HPDE6-E6E7 (cell line): ENCODE data around the gene EID3.
A peak's percentile ranks its signal among the peaks of the same experiment; 100 is the strongest.
"Not testable (repeated sequence)": the region's sequence is repeated elsewhere in the genome, so short reads cannot be mapped to it uniquely, and the experiment has no call there.

Experiments used
- DNase-seq: peaks from one replicate; pipeline ENCODE4 v3.0.0; 2011; ENCODE audit warnings: missing footprints; ENCODE audit errors: extremely low spot score

EID3 gene

DNA sequence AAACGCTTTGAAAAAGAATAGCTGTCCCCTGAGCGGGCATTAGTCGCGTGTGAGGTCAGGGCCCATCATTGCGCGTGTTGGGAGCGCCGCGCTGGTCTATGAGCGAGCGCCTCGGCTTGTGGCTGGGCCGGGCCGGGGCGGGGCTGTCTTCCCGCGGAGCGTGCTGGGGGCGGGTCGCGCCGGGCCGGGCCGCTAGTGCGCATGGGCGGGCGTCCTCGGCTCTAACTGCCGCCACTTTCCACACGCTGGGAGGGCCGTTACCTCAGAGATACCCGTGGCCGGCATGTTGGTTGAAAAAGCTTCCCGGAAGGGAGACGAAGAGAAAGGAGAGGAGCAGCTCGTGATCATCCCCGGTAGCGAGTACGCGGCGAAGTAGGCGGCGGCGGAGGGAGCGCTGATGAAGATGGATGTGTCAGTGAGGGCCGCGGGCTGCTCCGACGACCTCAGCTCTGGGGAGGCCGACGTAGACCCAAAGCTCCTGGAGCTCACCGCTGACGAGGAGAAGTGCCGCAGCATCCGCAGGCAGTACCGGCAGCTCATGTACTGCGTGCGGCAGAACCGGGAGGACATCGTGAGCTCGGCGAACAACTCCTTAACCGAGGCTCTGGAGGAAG is at the start of gene EID3:
Gene EID3 (plus strand): TSS at position 202 of the 614 bp plus-strand sequence. CDS start 196 bp downstream, at position 398.
- DNase-seq: no peak

DNA sequence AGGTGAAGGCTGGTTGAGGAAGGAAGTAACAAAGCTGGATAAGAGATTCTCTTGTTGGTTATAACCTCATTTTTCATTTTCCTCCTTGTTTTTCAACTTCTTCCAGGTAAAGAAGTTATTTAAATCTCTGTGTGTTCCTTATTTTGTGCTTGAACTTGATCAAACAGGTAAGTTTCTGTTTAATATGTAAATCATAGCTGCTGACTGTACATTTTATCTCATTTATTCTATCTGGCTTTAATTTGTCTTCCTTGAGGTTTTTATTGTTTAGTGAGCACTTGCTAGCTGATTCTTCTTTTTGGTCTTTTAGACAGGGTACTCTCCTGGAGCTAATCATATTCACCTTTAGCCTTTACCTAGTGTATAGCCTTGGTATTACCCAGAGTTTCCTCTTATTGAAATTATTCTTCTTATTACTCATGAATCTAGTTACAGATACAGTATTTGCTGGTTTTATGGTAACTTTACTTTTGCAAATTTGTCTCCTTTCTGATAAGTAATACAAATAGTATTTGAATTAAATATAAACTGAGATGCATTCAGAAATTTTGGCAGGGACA is 45.5 kb upstream of the EID3 start:
- no peak for DNase-seq

DNA sequence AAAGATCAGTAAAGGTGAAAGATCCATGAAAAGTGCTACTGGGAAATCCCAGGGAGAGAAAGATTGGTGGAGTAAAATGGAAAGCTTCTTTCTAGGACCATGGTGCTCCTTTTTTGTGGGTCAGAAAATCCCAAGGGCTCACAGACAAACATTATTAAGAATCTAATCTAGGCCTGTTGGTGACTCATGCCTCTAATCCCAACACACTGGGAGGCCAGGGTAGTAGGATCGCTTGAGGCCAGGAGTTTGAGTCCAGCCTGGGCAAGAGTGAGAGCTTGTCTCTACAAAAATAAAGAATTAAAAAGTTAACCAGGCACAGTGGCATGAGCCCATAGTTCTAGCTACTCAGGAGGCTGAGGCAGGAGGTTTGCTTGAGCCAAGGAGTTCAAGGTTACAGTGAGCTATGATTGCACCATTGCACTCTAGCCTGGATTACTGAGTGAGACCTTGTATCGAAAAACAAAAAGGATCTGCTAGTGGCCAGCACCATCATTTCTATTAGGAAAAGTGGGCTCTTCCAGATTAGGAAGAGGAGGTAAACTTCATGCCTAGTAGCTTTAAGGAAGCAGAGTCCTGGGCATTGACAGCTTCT is 45.0 kb upstream of the EID3 start:
- DNase-seq: no peak

DNA sequence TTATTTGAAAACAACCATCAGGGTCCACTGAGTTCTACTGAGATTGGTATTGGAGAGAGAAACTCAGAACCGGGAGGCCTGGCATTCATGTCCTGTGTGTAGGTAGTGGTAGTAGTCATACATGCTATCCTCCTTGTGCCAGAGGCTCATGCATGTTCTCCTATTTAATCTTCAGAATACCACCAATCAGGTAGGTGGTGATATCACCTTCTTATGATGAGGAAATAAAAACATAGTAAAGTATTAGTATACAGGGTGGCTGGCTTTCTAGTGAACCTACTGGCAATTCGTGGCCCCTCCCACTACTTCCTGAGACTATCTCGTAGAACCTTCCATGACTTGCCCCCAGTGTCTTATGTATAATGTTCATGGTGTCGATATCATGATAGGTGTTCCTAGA is 40.5 kb upstream of the EID3 start:
- no peak for DNase-seq

- peak; percentile 53 for DNase-seq
These were observed 39.8 kb upstream of the EID3 start for GRCh38 chr12:104263580-104264358.

GRCh38 chr12:104265436-104265835 is 38.1 kb upstream of the EID3 start:
- DNase-seq: not testable (repeated sequence)

- no peak for DNase-seq
These were observed 30.6 kb upstream of the EID3 start for GRCh38 chr12:104272938-104273337.

DNA sequence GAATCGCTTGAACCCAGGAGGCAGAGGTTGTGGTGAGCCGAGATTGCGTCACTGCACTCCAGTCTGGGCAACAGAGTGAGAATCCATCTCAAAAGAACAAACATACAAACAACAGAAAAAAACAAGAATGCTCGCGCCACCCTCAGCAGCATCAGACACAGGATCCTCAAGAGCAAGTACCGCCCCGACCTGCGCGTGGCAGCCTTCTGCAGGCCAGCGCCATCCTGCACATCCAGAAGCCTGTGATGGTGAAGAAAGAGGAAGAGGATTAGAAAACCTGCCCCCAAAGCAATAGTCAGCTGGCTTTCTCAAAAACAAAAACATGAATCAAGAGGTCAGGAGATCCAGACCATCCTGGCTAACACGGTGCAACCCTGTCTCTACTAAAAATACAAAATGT is 30.0 kb upstream of the EID3 start:
- DNase-seq: no peak

- DNase-seq: no peak
These were observed 28.7 kb upstream of the EID3 start for GRCh38 chr12:104274811-104275210.

GRCh38 chr12:104275689-104276088 is 27.9 kb upstream of the EID3 start:
- DNase-seq: no peak

DNA sequence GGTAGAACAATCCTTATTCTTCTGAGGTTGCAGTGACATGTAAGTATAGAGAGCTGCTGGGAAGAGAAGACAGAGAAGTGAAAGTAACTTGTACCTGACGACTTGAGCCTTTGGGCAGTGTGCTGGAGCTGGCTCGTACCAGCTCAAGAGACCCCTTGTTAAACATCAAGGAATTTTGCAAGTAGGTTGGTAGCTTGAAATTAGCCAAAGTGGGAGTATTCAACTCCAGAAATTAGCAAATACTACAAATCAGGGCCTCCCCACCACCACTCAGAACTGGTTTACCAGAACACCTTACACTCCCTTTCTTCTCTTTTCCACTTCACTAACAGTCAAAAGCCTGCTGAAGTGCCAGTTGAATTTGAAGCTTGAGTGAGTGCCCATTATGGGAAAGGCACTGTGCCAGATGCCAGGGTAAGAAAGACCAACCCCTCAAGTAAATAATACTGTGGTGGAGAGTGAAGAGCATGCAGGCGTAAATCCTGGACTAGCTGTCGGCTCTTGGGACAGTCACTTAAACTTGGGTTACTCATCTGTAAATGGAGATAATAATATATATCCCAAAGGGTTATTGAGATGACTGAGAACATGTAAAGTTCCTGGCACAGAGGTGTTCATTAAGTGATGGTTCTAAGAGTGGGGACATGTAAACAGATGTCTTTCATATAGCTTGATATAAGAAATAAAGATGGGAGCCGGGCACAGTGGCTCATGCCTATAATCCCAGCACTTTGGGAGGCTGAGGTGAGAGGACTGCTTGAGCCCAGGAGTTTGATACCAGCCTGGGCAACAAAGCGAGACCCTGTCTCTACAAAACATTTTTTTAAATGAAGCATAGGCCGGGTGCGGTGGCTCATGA is 27.0 kb upstream of the EID3 start:
- no peak for DNase-seq

GRCh38 chr12:104279164-104279563 is 24.4 kb upstream of the EID3 start:
- DNase-seq: no peak

GRCh38 chr12:104280111-104280510 is 23.4 kb upstream of the EID3 start:
- no peak for DNase-seq

GRCh38 chr12:104280717-104281458 is 22.7 kb upstream of the EID3 start:
- DNase-seq: peak; percentile 57

DNA sequence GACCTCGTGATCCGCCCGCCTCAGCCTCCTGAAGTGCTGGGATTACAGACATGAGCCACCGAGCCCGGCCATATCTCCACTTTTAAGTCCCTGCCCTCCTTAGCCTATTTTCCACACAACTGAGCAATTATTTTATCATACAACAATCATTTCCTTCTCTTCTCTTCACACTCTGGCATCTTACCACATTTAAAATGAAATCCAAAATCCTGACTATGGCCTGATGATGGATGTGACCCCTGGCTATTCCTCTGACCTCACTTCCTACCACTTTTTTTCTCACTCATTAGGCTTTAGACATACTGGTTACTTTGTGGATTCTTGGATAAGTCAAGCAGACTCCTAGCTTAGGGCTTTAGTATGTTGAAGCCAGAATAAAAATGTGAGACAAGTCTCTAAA is 21.9 kb upstream of the EID3 start:
- DNase-seq: no peak

GRCh38 chr12:104282109-104282508 is 21.4 kb upstream of the EID3 start:
- DNase-seq: no peak

- peak; percentile 71 for DNase-seq
These were observed 17.6 kb upstream of the EID3 start for GRCh38 chr12:104285740-104286515.

DNA sequence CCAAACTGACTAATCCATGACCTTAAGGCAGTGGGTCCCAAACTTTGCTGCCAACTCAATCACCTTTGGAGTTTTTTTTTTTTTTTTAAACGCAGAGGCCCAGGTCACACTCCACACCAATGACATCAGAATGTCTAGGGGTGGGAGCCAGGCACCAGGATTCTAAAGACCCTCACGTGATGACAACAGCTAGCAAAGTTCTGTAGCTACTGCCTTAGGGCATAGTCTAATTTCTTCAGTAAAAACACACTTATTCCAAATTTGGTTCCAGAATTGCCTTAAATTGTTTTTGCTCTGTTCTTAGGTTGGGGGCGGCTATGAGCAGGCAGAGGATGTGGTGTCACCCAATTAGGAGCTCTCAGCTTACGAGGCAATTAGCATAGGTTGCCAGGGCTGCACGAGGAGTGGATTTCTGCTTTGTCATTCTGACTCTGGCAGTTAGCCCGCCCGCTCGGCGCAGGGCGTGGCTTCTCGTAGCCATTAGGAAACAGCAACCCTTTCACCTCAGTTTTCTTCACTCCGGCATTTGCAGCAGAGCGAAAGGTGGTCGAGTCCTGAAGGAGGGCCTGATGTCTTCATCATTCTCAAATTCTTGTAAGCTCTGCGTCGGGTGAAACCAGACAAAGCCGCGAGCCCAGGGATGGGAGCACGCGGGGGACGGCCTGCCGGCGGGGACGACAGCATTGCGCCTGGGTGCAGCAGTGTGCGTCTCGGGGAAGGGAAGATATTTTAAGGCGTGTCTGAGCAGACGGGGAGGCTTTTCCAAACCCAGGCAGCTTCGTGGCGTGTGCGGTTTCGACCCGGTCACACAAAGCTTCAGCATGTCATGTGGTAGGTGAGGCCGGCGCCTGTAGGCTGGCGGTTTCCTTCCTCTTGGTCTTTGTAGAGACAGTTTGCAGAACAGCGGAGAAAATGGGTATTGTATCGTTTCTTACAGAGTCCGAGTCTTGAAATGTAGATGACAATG is 16.7 kb upstream of the EID3 start:
- peak; percentile 78 for DNase-seq

- DNase-seq: peak; percentile 81
These were observed 14.8 kb upstream of the EID3 start for GRCh38 chr12:104288635-104289274.
